GM21737 (cell line): ENCODE measurements around the gene RAB6A.
"Not testable (repeated sequence)": the region's sequence is repeated elsewhere in the genome, so short reads cannot be mapped to it uniquely, and the experiment has no call there.

Experiments used
- ATAC-seq: cut with Tn5 transposase; IDR thresholded peaks from one replicate; pipeline ENCODE4 v1.9.1; 2021; ENCODE audit warnings: mild to moderate bottlenecking, moderate library complexity; ENCODE audit not compliant: unreplicated experiment

Gene RAB6A

GRCh38 chr11:73760679-73761402 lies at the start of gene RAB6A:
TSS of gene RAB6A (minus strand) at chr11:73761074. CDS start at chr11:73760635, 439 bp downstream.
- ATAC-seq: peak; percentile 93

- ATAC-seq: no peak
These were observed 49.8 kb upstream of the RAB6A start for GRCh38 chr11:73810637-73811036.

- ATAC-seq: no peak
These were observed 47.2 kb upstream of the RAB6A start for GRCh38 chr11:73808052-73808451.

GRCh38 chr11:73804712-73805111 lies 43.8 kb upstream of the RAB6A start:
- no peak for ATAC-seq

- no peak for ATAC-seq
These were observed 40.3 kb upstream of the RAB6A start for GRCh38 chr11:73801136-73801535.

- no peak for ATAC-seq
These were observed 39.5 kb upstream of the RAB6A start for GRCh38 chr11:73800276-73800806.

GRCh38 chr11:73797457-73797856 lies 36.6 kb upstream of the RAB6A start:
- no peak for ATAC-seq

GRCh38 chr11:73795925-73796632 lies 35.2 kb upstream of the RAB6A start:
- no peak for ATAC-seq

- ATAC-seq: no peak
These were observed 31.7 kb upstream of the RAB6A start for GRCh38 chr11:73792584-73792983.

GRCh38 chr11:73789279-73789670 lies 28.4 kb upstream of the RAB6A start:
- ATAC-seq: no peak

GRCh38 chr11:73787643-73788558 lies 27.0 kb upstream of the RAB6A start, which contains the start of gene MRPL48:
TSS of gene MRPL48 (plus strand) at chr11:73787874. CDS start at chr11:73787972, 98 bp downstream.
- peak; percentile 87 for ATAC-seq

GRCh38 chr11:73787051-73787642 lies 26.3 kb upstream of the RAB6A start:
- peak; percentile 6 for ATAC-seq

- not testable (repeated sequence) for ATAC-seq
These were observed 24.6 kb upstream of the RAB6A start for GRCh38 chr11:73785467-73785866.

- no peak for ATAC-seq
These were observed 23.9 kb upstream of the RAB6A start for GRCh38 chr11:73784734-73785133.

GRCh38 chr11:73784080-73784634 lies 23.3 kb upstream of the RAB6A start:
- ATAC-seq: no peak

GRCh38 chr11:73783483-73784020 lies 22.7 kb upstream of the RAB6A start:
- no peak for ATAC-seq

- no peak for ATAC-seq
These were observed 20.4 kb upstream of the RAB6A start for GRCh38 chr11:73781303-73781702.

- ATAC-seq: peak; percentile 99
These were observed 18.4 kb upstream of the RAB6A start for GRCh38 chr11:73779084-73779902.

GRCh38 chr11:73770811-73771210 lies 9.9 kb upstream of the RAB6A start:
- ATAC-seq: not testable (repeated sequence)
